Raji (cell line): ENCODE results near the gene EN1.

ENCODE experiments used
- POLR2A ChIP-seq: IDR thresholded peaks from 2 replicates; pipeline ENCODE4 v1.6.1; 2011; ENCODE audit warnings: low read depth, low read length, control low read depth; ENCODE audit not compliant: insufficient read depth

Gene EN1

DNA sequence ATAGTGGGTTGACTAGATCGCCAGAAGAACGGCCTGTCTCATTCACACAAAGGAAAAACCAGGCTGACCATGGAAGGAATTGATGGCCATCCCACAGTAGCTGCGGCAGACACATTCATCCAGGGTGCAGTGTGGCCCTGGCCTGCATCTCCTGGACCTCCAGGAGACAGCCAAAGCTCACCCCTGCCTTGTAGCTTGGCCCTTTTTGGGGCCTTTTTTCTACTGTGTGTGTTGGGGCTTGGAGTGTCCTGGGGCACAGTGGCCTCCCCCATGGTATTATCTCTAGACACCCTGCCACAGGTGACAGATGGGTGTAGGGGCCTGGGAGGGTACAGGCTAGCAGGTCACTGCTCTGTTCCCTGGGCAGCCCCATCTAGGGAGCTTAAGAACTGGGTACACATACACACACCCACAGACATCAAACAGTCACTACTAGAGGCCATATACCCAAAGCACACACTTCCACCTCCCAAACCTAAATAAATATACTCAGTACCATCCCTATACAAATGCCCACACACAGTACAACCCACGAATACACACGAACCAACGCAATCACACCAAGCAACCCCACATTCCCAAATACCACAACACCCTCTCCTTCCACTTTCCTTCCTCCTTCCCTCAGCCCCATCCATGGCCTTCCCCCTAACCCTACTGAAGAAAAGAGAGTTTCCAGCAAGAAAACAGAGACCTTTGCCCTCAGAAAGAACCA lies 8.6 kb downstream of the EN1 start:
- TF ChIP-seq POLR2A, result no peak

DNA sequence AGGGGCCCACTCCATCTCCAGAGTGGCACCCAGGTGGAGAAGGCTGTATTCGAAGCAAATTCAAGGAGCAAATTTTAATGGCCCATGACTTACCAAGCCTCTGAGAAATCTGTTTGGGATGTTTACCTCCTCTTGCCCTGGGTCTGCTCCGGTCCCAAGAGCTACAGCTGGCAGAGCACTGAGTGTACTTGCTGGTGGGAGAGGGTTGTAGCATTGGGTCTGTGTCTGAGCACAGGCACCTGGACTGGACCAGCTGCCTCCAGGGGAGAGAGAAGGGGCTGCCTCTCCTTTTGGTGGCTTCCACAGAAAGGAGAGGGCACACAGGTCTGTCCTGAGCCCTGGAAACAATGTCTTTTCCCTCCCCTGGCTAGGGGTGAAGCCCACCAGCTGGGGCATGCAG lies 9.8 kb downstream of the EN1 start:
- no peak for TF ChIP-seq POLR2A

DNA sequence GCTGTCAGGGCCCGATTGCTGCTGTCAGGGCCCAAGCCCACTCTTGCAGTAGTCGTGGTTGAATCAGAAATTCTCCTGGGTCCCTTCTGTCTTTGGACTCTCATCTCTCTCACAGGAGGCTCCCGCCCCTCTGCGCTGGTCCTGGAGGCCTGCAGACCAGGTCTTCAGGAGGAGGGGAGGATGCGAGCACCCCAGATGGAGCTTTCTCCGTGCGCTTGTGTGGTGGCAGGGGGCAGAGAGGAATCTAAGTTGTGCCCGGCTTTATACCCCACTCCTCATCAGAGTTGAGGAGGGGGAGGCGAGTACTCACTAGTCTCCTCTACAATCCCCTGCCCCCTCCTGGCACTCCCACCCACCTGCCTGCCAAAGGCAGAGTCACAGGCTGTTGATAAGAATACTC lies 10.4 kb downstream of the EN1 start:
- TF ChIP-seq POLR2A, result no peak

DNA sequence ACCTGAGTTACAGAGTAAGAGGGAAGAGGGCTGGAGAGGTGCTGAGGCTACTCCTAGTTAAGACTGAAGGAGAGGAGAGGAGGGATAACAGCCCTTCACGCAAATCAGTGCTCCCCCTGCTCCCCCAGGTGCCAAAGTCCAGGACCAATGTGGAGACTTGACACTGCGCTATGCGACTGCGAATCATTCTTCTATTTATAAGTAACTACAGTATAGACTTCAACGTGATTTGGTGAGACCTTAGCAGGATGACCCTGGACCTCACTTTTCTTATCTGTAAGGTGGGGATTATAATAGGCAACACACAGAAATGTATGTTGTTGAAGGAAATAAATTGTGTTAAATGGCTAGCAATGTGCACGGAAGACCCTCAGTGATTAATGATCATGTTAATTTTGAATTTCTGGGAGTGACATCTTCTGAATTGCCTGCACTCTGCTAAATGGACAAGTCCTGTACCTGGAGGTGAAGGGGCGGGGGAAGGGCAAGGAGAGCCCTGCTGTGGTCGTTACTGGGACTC lies 11.0 kb downstream of the EN1 start:
- no peak for TF ChIP-seq POLR2A

DNA sequence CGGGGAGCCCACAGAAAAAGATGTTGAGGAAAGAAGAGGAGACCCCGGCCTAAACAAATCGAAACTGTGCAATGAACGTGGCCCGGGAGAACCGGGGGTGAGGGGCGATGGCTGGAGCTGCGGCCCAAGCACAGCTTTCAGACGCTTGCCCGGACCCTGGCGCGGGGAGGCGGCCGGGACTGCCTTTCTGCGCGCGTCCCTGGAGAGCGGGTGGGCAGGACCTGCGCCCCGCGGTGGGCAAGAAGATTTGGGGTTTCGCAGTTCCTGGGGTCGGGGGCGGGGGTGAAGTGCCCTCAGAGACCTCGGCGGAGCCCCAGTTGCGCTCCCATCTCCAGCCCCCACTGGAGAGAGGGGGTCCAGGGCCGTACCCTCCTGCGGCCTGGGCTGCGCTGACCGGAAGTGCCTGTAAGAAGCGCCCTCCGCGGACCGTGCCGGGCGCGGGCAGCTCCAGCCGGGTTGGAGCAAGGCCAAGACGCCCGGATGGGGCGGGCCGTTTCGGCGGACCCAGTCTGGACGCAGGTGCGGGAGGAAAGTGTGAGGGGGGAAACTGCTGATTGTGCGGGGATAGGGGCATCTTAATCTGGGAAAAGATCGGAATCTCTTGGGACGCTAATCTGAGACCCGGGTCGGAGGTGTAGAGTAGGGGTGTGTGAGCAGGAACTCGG lies 11.6 kb downstream of the EN1 start:
- TF ChIP-seq POLR2A, result no peak

DNA sequence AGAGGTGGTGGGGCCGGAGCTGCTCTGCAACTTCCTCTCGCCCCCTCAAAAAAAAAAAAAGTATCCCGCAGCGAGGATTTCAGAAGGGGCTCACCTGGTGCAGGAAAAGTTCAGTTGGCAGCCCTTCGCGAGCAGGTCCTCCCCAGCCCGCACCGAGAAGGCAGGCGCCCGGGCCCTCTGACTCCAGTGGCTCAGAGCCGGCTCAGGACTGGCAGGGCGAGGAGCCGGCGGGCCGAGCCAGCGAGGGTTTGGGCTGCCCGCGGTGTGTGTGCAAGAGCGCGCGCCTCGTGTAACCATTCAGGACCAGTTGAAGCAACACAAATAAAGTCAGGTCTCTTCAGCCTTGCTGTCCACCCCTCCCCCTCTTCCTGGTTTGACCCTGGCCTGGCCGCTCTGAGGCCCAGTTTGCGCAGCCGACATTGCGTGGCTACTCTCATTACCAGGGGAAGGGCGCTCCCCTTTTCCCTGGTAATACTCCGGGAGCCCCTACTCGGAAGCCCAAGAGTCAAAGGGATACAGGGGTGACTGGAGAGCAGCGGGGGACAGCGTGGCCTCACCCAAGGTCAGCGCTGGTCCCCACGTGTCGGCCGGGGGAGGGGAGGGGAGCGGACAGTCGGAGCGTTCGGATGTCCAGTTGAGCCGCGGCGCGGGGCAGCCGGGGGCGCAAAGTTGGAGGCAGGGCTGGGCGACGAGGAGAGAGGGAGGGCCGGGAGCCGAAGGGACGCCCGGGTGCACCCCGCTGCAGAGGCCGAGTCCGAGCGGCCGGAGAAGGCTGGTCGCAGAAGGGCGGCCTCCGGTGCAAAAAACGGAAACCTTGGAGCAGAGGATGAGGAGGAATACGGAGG lies 12.3 kb downstream of the EN1 start:
- no peak for TF ChIP-seq POLR2A

DNA sequence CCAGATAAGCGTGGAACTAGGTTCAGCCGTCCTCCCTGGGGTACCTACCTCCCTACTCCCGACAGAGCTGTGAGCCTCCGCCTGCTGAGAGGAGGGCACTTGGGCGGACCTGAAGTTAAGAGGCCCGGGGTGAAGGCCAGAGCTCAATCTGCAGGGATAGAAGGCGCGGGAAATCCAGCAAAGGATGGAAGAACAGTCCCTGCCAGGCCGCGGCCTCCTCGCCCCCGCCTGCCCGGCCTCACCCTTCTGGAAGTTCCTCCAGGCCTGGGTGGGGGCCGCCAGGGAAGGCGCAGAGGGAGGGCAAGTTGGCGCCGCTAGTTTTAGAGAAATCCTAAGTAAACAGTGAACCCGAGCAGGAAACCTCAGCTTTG lies 13.0 kb downstream of the EN1 start:
- no peak for TF ChIP-seq POLR2A

DNA sequence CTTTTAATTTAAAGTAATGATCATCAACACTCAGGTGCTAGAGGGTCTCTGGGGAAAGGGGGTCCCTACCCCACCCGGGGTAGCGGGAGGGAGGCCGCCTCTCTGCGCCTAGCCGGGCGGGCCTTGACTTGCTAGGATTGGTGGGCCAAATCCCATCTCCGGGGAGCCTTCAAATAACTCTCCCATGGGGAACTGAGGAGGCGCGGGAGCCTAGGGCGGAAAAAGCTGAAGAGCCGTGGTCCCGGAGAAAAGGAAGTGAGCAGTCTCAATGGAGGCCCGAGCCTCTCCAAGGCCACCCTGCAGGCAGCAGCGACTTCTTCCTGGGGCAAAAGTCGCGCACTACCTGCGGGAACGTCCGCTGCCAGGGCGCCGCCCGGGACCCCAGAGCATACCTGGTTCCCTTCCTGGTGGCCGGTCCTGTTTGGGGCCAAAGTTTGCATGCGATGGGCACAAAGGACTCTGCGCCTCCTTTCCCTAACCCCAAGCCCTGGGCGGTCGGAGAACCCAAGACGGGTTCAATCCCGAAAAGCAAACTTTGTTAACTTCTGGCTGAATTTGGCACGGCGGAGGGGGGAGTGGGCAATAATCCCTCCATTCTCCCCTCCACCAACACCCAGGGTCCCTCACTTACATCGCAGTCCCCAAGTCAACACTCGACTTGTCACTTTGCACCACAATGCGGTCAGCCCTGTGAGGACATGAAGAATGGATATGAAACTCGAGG lies 13.6 kb downstream of the EN1 start:
- TF ChIP-seq POLR2A, result no peak

DNA sequence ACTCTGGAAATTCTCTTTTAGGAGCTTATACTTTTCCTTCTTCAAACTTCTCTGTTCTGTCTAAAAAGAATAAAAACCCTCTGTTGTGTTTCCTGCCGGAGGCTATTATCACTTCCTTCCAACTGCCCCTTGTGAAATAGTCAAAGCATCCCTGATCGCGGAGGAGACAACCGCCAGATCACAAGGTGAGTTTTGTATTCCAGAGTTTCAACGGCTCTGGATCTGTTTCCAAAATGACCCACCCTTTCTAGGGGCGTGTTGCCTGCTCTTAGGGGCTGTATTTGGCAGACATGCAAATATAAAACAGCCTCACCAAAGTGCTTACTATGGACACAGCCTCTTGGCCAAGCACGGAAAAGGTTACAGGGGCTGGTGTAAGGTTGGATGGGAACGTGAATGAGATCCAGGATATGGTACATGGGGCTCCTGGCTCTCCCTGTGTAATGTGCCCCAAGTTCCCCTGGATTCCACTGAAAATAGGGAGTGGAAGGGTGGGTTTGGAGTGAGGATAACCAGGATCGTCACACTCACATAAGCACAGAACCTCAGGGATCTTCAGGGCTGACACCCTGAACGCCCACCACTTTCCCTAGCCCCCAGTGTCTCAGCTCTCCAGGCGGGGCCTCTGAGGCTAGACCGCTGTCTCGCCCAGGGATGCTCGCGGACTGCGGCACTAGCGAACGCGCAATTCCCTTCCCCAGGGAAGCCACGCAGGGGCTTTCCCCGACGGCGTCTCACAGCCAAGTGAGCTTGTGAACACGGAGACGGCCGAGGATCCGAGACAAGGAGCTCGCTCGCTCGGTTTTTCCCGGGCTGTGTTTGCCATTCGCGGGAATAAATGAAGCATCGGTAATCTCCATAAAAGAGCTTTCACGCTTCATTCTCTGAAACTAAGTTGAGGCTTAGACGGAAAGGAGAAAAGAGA lies 14.4 kb downstream of the EN1 start:
- no peak for TF ChIP-seq POLR2A

DNA sequence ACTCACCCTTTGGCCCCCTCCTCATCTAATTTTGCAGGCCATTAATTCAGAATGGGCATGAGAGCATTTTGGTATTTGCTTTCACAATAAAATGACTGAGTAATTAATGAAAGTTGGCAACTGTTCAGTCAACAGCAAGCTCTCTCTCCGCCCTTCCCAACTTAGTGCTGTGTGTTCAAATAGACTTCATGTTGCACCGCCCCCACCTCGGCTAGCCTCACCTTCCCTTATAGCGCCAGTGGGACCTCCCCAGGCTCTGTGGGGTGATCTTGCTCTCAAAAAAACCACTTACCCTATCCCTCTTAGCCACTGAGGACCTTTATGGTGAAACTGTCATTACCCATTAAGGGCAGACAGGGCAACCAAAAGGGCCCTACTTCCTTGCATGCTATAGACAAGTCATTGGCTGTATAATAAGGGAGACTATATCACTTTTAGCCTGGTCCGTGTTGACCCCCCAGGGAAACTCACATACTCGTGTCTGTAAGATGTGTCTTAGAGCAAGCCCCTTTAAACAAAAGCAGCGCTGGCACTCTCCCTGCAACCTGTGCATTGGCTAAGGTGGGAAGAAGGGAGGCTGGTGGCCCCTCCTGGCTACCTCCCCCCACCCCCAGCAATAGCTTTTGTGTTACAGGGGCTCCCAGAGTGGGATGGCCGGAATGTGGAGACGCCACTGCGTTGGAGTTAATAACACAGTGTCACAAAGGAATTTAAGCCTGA lies 15.2 kb downstream of the EN1 start:
- no peak for TF ChIP-seq POLR2A

DNA sequence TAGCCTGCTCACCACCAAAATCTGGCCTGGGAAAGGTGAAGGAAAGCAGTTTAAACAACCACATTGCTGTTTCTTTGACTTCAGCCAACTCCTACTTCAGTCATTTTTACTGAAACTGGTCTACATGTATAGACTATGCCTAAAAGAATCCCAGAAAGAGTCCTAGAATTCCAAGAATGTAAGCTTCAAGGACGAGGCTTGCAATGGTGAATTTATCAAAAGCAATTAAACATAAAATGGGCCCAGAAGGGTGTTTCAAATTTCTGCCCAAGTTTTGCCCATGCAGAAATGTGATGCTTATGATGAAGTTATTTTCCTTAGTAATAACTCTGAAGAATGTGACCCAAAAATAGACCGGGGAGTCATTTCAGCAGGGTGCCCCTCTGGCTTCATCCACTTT lies 16.6 kb downstream of the EN1 start:
- TF ChIP-seq POLR2A, result no peak

DNA sequence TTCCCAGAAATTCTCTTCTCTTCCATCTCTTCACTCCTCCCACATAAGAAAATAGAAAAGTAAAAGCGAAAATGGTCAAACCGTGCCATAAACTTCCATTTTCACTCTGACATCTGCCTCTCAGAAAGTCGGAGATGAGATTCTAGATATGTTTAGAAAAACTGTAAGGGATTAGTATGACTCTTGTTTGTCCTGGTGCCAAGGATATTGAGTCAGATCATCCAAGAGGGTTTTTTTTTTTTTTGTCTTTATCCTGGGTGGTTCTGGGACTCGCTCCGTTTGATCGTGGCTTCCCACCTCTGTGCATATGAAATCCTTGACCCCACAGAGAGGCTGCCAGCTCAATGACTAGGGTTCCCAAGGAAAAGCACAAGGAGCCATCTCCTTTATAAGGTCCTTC lies 17.3 kb downstream of the EN1 start:
- TF ChIP-seq POLR2A, result no peak

DNA sequence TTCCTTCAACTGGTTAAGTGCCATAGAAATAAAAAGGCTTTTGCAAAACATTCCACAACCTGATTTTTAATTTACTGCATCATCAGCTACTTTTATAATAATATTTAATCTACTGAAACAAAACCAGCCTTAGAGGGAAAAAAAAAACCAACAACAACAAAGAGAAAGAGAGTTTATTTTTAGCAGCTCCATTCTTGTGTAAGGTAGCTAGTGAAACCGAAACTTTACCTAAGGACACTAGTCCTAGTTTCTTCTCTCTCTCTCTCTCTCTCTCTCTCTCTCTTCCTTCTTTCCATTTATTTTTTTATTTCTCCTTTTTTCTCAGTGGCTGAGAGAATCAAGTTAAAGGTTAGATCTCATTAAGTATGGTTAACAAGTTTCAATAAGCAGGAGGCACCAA lies 21.4 kb downstream of the EN1 start:
- no peak for TF ChIP-seq POLR2A
